K562 (cell line): ENCODE results near the gene GFRA1. TPM values are rescaled to one million over a fixed set of nuclear protein-coding genes. Genes with fewer than 3 reads are reported as not detected.

Experiments
- ATAC-seq: fragments of 200-7000 bp; cut with Tn5 transposase; 3 replicates; pipeline ENCODE4 v1.9.1; 2020; ENCODE audit warnings: moderate library complexity
- BruUV-seq: library from RNA; stranded (reverse); fragments of 400-500 nt; replicated peaks from 2 replicates; lab custom pipeline; 2021; lab: Mats Ljungman, UMichigan
- CTCF ChIA-PET: fragments of 300-600 bp; formaldehyde crosslinking; extraction: SDS; loops from one replicate; lab custom pipeline; 2021; ENCODE audit warnings: low intra/inter-chr PET ratio; lab: Yijun Ruan, JAX
- POLR2A ChIA-PET: fragments of 300-600, 350-650 bp; sonication (Branson Sonifier 250); formaldehyde crosslinking; extraction: SDS; loops from one replicate; lab custom pipeline; 2021; ENCODE audit warnings: antibody characterized with exemption, inconsistent platforms; lab: Yijun Ruan, JAX
- DNase-seq, 4 experiments: peaks; one replicate each; pipeline versions ENCODE4 v3.0.0 to v3.0.0-alpha.2; 2011 to 2018; ENCODE audit warnings: low spot score in 3 of 4, mixed read lengths in 3 of 4; ENCODE audit errors: extremely low read depth in 1 of 4
- FAIRE-seq: peaks from 2 replicates; lab custom pipeline; 2011; peaks lifted over from hg19 to GRCh38; lab: Jason Lieb, UNC
- H2AFZ ChIP-seq: 2 replicates; pipeline ENCODE4 v1.6.0; 2011; ENCODE audit warnings: low read depth, low read length, control low read depth, inconsistent platforms
- H3K27ac ChIP-seq: fragments of 200-600 bp; 3 replicates; pipeline ENCODE4 v1.8.0; 2011; ENCODE audit warnings: low read depth, mild to moderate bottlenecking, control low read depth, inconsistent platforms, low read length, moderate library complexity, mixed read lengths; ENCODE audit errors: extremely low read depth
- H3K27me3 ChIP-seq, 2 experiments: fragments of 300-600 bp in 1 of 2; 2 replicates in 1 of 2; 3 replicates in 1 of 2; pipeline versions ENCODE4 v1.6.0 to v1.8.0; 2011; ENCODE audit warnings: inconsistent platforms in 2 of 2, low read length in 2 of 2, mild to moderate bottlenecking in 1 of 2, mixed read lengths in 1 of 2, moderate library complexity in 1 of 2; ENCODE audit not compliant: control insufficient read depth in 2 of 2, insufficient read depth in 2 of 2
- H3K36me3 ChIP-seq: fragments of 300-600 bp; 3 replicates; pipeline ENCODE4 v1.8.0; 2011; ENCODE audit warnings: mild to moderate bottlenecking, low read length, inconsistent platforms; ENCODE audit not compliant: control insufficient read depth, insufficient read depth
- H3K4me1 ChIP-seq, 2 experiments: fragments of 200-600 bp in 1 of 2; replicated peaks in 1 of 2; 2 replicates in 1 of 2; 3 replicates in 1 of 2; pipeline versions ENCODE4 v1.5.1 to v1.8.0; 2011; ENCODE audit warnings: inconsistent platforms in 2 of 2, low read length in 2 of 2, mild to moderate bottlenecking in 1 of 2, mixed read lengths in 1 of 2, moderate library complexity in 1 of 2; ENCODE audit not compliant: control insufficient read depth in 2 of 2, insufficient read depth in 2 of 2
- H3K4me2 ChIP-seq: 2 replicates; pipeline ENCODE4 v1.6.1; 2011; ENCODE audit warnings: low read length, control low read depth, inconsistent platforms, mixed read lengths; ENCODE audit not compliant: insufficient read depth
- H3K4me3 ChIP-seq: fragments of 200-600 bp; sonication (generic), shearing (Covaris generic); 2 replicates; pipeline ENCODE4 v1.5.1; 2016; ENCODE audit warnings: control low read depth, inconsistent platforms
- H3K79me2 ChIP-seq: fragments of 200-600 bp; 3 replicates; pipeline ENCODE4 v1.8.0; 2011; ENCODE audit warnings: low read length, inconsistent platforms; ENCODE audit not compliant: control insufficient read depth, insufficient read depth
- H3K9ac ChIP-seq, 2 experiments: 2 replicates each; pipeline versions ENCODE4 v1.6.0 to v1.6.1; 2011; ENCODE audit warnings: low read depth in 2 of 2, low read length in 2 of 2, control low read depth in 1 of 2, inconsistent platforms in 1 of 2, mild to moderate bottlenecking in 1 of 2, mixed read lengths in 1 of 2; ENCODE audit not compliant: insufficient read depth in 1 of 2
- H3K9me1 ChIP-seq: one replicate; pipeline ENCODE4 v1.6.0; 2011; ENCODE audit warnings: inconsistent platforms, mild to moderate bottlenecking, low read length, moderate library complexity; ENCODE audit not compliant: control insufficient read depth, insufficient read depth
- H3K9me3 ChIP-seq: replicated peaks from 2 replicates; pipeline ENCODE4 v1.5.1; 2011; ENCODE audit warnings: low read depth, low read length, inconsistent platforms; ENCODE audit not compliant: control insufficient read depth, insufficient read depth
- H4K20me1 ChIP-seq: replicated peaks from 2 replicates; pipeline ENCODE4 v1.6.1; 2011; ENCODE audit warnings: low read length, inconsistent platforms, mixed read lengths; ENCODE audit not compliant: control insufficient read depth, insufficient read depth
- ADNP ChIP-seq: fragments of 200-800 bp; sonication (Bioruptor generic); IDR thresholded peaks from 2 replicates; pipeline ENCODE4 v1.6.1; 2016; ENCODE audit warnings: missing genetic modification characterization, missing compliant biosample characterization
- ARID3B ChIP-seq: fragments of 250-450 bp; sonication (Bioruptor Pico); IDR thresholded peaks from 2 replicates; pipeline ENCODE4 v1.4.0; 2020; ENCODE audit warnings: borderline replicate concordance
- HNRNPUL1 ChIP-seq: fragments of 200-400 bp; formaldehyde crosslinking; IDR thresholded peaks from 2 replicates; pipeline ENCODE4 v1.6.1; 2017; ENCODE audit warnings: low read length
- MXI1 ChIP-seq: IDR thresholded peaks from 2 replicates; pipeline ENCODE4 v1.6.1; 2011; ENCODE audit warnings: low read depth, mild to moderate bottlenecking, improper control_type of control experiment, low read length
- RAD21 ChIP-seq, 2 experiments: fragments of 250-450 bp in 1 of 2; fragments of 450-650 bp in 1 of 2; sonication (Bioruptor Pico) in 1 of 2; formaldehyde crosslinking in 1 of 2; IDR thresholded peaks in 1 of 2; conservative IDR thresholded peaks in 1 of 2; 2 replicates each; pipeline versions ENCODE4 v1.4.0 to v1.8.0; 2020 to 2022; ENCODE audit warnings: mild to moderate bottlenecking in 2 of 2, moderate library complexity in 1 of 2
- SP2 ChIP-seq: IDR thresholded peaks from 2 replicates; pipeline ENCODE4 v1.6.1; 2011; ENCODE audit warnings: mild to moderate bottlenecking, low read depth, low read length, moderate library complexity; ENCODE audit not compliant: poor library complexity, severe bottlenecking; ENCODE audit errors: extremely low read depth
- WGBS: fragments of 100-300 bp; shearing (Covaris generic); methylation state at CpG from one replicate; pipeline ENCODE4 v1.1.6; 2016; ENCODE audit warnings: low coverage, mixed read lengths; ENCODE audit not compliant: insufficient coverage; ENCODE audit errors: missing lambda C conversion rate; 5-methylcytosine and 5-hydroxymethylcytosine counted together
- in situ Hi-C: fragments of 300-500 bp; cut with MboI; formaldehyde crosslinking; loops from 4 replicates; pipeline ENCODE4 v1.15.0; 2018; ENCODE audit warnings: inconsistent platforms, mixed read lengths
- intact Hi-C: fragments of 100-400 bp; cut with micrococcal nuclease; formaldehyde crosslinking; loops from 2 replicates; pipeline ENCODE4 v1.14.2; 2022
- polyA plus RNA-seq, 8 experiments: library from polyadenylated mRNA; depleted of rRNA in 4 of 8; stranded (reverse) in 5 of 8; unstranded in 3 of 8; fragments of >200 nt; fragmentation: Nextera tagmentation in 2 of 8; fragmentation: Illumina TruSeq in 1 of 8; extraction: Ambion mirVana in 2 of 8; extraction: Trizol in 1 of 8; gene quantifications; 2 replicates each; pipeline versions ENCODE4 v1.2.1 to v1.2.3, GENCODE V29; 2011 to 2014; ENCODE audit warnings: inconsistent platforms in 1 of 8, missing spikeins in 1 of 8
- total RNA-seq, 7 experiments: library from RNA; depleted of rRNA in 6 of 7; stranded (reverse); fragments of >200 nt in 6 of 7; fragmentation: Illumina TruSeq in 2 of 7; extraction: Trizol in 2 of 7; gene quantifications; 2 replicates each; pipeline versions ENCODE4 v1.2.1 to v1.2.3, GENCODE V29; 2011 to 2021; ENCODE audit warnings: low replicate concordance in 1 of 7

The GFRA1 gene
- total and polyA plus RNA-seq, 9 of the 15 experiments (the other 6 are each of a cell fraction or from before 2014, with no cell fraction given): 0.04 TPM; not detected in 8

DNA sequence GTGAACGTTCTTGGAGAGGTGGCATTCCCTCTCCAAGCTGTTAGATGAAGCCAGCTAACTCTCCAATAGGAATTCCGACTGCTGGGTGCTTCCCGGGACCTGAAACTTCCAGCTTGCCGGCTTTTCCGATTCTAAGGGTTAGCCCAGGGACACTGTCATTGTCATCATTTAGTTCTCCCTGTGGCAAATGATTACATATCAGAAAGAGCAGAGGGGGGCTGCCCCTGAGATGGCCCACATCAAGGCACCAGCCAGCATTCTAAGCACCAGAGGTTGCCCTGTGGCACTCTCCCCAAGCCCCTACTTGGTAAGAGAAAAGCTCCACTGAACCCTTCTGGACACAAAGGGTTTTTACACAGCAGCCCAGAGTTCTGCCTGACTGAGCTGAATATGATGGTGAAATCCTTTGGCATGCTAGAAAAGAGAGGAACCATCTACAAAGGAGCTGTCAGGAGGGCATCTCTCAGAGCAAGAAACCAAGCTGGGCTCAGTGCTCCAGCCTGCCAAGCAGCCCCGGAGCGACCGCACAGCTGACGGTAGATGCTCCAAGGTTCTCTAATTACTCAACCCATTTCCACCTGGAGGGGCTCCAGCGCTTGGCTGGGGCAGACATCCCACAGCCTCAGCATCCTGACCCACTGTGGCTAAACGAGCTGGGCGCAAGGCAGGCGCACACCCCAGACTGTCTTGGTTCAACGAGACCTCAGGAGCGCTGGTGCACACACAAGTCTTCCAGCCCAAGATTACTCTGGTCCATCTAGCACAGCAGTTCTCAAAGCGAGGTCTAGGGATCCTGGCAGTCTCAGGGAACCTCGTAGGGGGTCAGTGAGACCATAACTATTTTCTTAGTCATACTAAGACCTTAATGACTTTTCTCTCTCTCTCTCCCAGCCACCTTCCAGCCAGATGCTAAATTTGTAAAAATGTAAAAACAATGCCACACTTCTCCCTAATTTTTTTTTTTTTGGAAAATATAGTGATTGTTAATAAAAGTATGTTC, 160.5 kb downstream of the GFRA1 start:
- FAIRE-seq (no peak), ATAC-seq (no peak), DNase-seq (no peak)
- no peaks in the 10 kb centered on the region for H3K9me1 ChIP-seq
- H3K27me3 ChIP-seq: no peaks in the 10 kb centered on the region
- H4K20me1 ChIP-seq: no peaks in the 10 kb centered on the region
- in situ Hi-C loops (no loop called here), intact Hi-C loops (no loop called here)
- H3K36me3 ChIP-seq: no peaks in the 10 kb centered on the region
- WGBS: 0% methylated on average over 13 of the region's 17 CpGs
- no TSS peak for BruUV-seq
- H3K4me3 ChIP-seq: no peak overlapping the region
- no peak overlapping the region for H2AFZ ChIP-seq
- H3K4me2 ChIP-seq: no peak overlapping the region
- ChIA-PET POLR2A (no interaction called here), CTCF (no interaction called here)
- no peaks in the 10 kb centered on the region for H3K4me1 ChIP-seq
- H3K79me2 ChIP-seq: no peaks in the 10 kb centered on the region
- TF ChIP-seq MXI1: no peak
- no peak for TF ChIP-seq RAD21 (CRISPR knock-in tag; conservative IDR thresholded peaks at IDR 0.05 in 1 of 2, IDR thresholded peaks at IDR 0.05 in 1 of 2)
- no peak for TF ChIP-seq ADNP (tag)
- TF ChIP-seq SP2: no peak
- no peak for TF ChIP-seq HNRNPUL1
- no peak for TF ChIP-seq ARID3B (CRISPR knock-in tag)
- H3K27ac ChIP-seq: no peak overlapping the region
- no peaks in the 10 kb centered on the region for H3K9me3 ChIP-seq
- H3K9ac ChIP-seq: no peak overlapping the region
